Activated naive CD8-positive, alpha-beta T cell (primary cell): ENCODE results near the gene ZIC4.

Experiments used
- H3K27ac Mint-ChIP-seq: one replicate; pipeline ENCODE4 v1.8.0; 2021; ENCODE audit warnings: mixed read lengths
- H3K27me3 Mint-ChIP-seq: one replicate; pipeline ENCODE4 v1.8.0; 2021; ENCODE audit warnings: mixed read lengths
- H3K36me3 Mint-ChIP-seq: one replicate; pipeline ENCODE4 v1.8.0; 2021; ENCODE audit warnings: mixed read lengths
- H3K4me1 Mint-ChIP-seq: one replicate; pipeline ENCODE4 v1.8.0; 2021; ENCODE audit warnings: low read depth, mixed read lengths
- H3K4me3 Mint-ChIP-seq: one replicate; pipeline ENCODE4 v1.8.0; 2021; ENCODE audit warnings: mild to moderate bottlenecking, mixed read lengths
- H3K9me3 Mint-ChIP-seq: one replicate; pipeline ENCODE4 v1.8.0; 2021; ENCODE audit warnings: low read depth, mixed read lengths

ZIC4 gene

GRCh38 chr3:147392625-147392946, 13.8 kb downstream of the ZIC4 start:
- no peak overlapping the region for H3K4me3 Mint-ChIP-seq
- peaks cover 53% of the 10 kb centered on the region for H3K27me3 Mint-ChIP-seq
- peaks cover 5% of the 10 kb centered on the region for H3K36me3 Mint-ChIP-seq
- no peak overlapping the region for H3K27ac Mint-ChIP-seq
- peaks cover 6% of the 10 kb centered on the region for H3K4me1 Mint-ChIP-seq
- H3K9me3 Mint-ChIP-seq = no peaks in the 10 kb centered on the region

GRCh38 chr3:147391781-147392624, 14.3 kb downstream of the ZIC4 start:
- Mint-ChIP-seq H3K27me3 (peaks cover 57% of the 10 kb centered on the region), H3K9me3 (no peaks in the 10 kb centered on the region), H3K36me3 (peaks cover 5% of the 10 kb centered on the region), H3K4me1 (peaks cover 6% of the 10 kb centered on the region), H3K4me3 (no peak overlapping the region), H3K27ac (no peak overlapping the region)

GRCh38 chr3:147390589-147391569, 15.5 kb downstream of the ZIC4 start:
- no peak overlapping the region for H3K4me3 Mint-ChIP-seq
- H3K27ac Mint-ChIP-seq = no peak overlapping the region
- H3K4me1 Mint-ChIP-seq = peaks cover 6% of the 10 kb centered on the region

GRCh38 chr3:147389717-147390116, 16.6 kb downstream of the ZIC4 start:
- Mint-ChIP-seq H3K9me3 (no peaks in the 10 kb centered on the region), H3K4me3 (no peak overlapping the region), H3K27me3 (peaks cover 62% of the 10 kb centered on the region), H3K4me1 (peaks cover 6% of the 10 kb centered on the region), H3K27ac (no peak overlapping the region), H3K36me3 (peaks cover 3% of the 10 kb centered on the region)

More at GRCh38 chr3:147390589-147391569, 15.5 kb downstream of the ZIC4 start:
- H3K9me3 Mint-ChIP-seq = no peaks in the 10 kb centered on the region
- peaks cover 62% of the 10 kb centered on the region for H3K27me3 Mint-ChIP-seq
- peaks cover 5% of the 10 kb centered on the region for H3K36me3 Mint-ChIP-seq

- H3K4me3 Mint-ChIP-seq = no peak overlapping the region
- peaks cover 62% of the 10 kb centered on the region for H3K27me3 Mint-ChIP-seq
- H3K9me3 Mint-ChIP-seq = no peaks in the 10 kb centered on the region
- peaks cover 2% of the 10 kb centered on the region for H3K36me3 Mint-ChIP-seq
- H3K27ac Mint-ChIP-seq = no peak overlapping the region
- peaks cover 4% of the 10 kb centered on the region for H3K4me1 Mint-ChIP-seq
Observed at GRCh38 chr3:147388700-147389580, 17.4 kb downstream of the ZIC4 start.

DNA sequence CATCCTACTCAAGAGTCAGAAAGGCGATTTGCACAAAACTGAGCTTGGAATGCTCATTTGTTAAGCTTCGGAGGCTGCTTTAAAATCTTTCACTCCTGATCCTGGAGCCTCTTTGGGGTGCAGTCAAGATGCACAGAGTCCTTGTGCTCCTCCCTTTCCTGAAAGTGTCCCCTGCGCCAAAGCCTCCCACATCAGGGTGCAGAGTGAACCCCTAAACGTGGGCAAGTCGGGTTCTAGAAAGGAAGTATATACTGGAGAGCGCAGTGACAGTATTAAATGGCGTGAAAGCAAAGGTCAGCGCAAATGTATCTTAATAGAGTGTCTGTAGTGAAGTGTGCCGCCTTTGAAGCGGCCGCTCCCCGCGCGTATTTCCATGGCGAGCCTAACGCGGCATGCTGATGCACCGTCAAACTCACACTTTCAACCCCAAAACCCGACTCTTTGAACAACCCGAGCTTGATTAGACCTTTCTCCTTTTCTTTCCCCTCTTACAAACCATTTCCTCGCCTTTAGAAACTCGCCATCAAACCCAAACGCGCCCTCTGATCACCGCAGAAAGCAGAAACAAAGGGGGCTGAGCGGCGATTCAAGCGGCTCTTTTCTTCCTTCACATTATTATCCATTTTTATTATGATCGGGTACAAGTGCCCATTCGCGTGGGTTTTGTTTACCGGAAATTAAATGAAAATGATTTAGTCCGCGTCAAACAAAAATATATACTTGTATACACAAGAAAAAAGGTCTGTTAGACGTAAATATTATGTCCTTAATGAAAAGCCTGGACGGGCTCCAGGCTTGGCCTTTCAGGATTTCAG, 18.3 kb downstream of the ZIC4 start:
- no peaks in the 10 kb centered on the region for H3K9me3 Mint-ChIP-seq
- H3K4me1 Mint-ChIP-seq = peaks cover 2% of the 10 kb centered on the region
- no peak overlapping the region for H3K27ac Mint-ChIP-seq
- H3K36me3 Mint-ChIP-seq = no peaks in the 10 kb centered on the region
- H3K27me3 Mint-ChIP-seq = peaks cover 68% of the 10 kb centered on the region
- no peak overlapping the region for H3K4me3 Mint-ChIP-seq

- Mint-ChIP-seq H3K4me1 (no peaks in the 10 kb centered on the region), H3K27me3 (peaks cover 66% of the 10 kb centered on the region), H3K27ac (no peak overlapping the region), H3K4me3 (no peak overlapping the region), H3K36me3 (no peaks in the 10 kb centered on the region), H3K9me3 (no peaks in the 10 kb centered on the region)
Observed at GRCh38 chr3:147387291-147387884, 19.0 kb downstream of the ZIC4 start.

DNA sequence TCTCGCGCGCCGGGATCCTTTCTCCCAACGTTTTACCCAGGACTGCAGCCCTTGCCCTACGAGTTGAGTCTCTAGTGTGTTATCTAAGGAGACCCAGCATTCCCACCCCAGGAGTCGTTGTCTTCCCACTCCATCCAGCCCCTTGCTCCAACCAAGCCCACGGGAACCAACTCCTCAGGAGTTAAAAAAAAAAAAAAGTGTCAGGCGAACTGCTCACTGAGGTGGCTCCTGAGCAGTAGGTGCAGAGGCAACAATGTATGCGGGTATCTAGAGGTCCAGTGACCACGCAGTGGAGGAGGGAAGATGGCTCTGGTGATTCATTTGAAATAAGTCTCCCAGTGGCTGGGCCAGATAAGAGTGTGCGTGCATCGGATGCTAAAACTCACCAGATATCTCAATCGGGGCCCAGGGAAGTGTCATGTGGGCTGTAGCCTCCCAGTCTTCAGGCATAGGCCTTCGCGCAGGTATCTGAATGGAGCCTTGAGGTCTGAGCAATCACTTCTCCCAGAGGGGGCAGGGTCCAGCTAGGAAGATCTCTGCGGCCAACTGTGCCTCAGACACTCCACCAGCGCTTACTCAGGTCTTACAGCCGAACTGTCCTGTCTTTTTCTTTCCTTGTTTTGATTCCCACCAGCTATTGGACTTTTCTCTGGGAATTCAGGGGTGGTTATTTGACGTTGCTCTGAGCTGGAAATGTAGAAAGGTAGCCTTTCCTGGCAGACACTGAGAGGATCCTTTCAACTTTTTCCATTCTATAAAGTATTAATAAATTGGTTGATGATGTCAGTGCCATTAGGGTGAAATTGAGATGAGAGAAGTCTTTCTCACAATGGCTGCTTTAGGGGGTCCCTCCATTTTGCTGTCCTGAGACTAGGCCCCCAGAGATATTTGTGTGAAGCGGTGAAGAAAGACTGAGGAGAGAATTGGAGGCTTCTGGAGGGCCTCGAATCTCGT, 21.0 kb downstream of the ZIC4 start:
- Mint-ChIP-seq H3K4me1 (no peaks in the 10 kb centered on the region), H3K27me3 (peaks cover 65% of the 10 kb centered on the region), H3K27ac (no peak overlapping the region), H3K9me3 (no peaks in the 10 kb centered on the region), H3K4me3 (no peak overlapping the region), H3K36me3 (no peaks in the 10 kb centered on the region)

DNA sequence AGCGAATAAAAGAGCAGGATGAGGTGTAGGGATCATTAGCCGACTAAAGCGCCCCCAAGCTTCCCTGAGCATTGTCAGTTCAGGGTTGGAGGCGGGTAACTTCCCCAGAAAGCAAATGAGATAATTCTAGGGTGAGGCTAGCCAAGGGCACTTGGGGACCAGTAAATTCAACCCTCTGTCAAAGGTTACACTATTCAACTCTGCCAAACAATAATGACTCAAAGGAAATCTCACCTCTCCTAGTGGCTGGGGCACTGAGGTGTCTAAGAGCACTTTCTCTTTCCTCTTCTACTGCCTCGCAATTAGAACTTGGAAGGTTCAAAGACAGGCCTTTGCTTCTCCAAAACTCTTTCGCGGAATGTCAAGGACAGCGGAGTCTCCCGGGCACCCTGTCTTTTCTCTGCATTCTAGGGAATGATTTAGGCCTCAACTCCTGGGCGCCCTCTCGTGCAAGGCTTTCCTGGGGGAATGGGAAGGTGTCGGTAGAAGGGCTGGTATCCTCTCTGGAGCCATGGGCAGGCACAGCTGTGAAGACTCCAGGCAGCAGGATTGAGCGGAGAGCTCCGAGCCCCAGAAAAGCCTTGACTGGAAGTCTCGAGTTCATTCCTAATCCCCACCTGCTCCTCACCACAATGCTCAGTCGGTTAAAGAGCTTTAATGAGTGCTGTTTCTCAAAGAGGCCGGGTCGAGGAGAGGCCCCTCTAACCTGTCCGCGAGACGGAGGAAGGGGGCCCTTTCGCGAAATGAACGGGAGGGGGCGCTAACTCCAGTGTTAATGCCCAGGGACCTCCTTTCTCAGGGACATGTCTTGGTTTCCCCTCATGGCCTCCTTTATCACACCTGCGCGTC, 21.9 kb downstream of the ZIC4 start:
- H3K27me3 Mint-ChIP-seq = peaks cover 64% of the 10 kb centered on the region
- H3K36me3 Mint-ChIP-seq = no peaks in the 10 kb centered on the region
- H3K9me3 Mint-ChIP-seq = no peaks in the 10 kb centered on the region
- H3K27ac Mint-ChIP-seq = no peak overlapping the region
- H3K4me3 Mint-ChIP-seq = no peak overlapping the region
- no peaks in the 10 kb centered on the region for H3K4me1 Mint-ChIP-seq

GRCh38 chr3:147383617-147384016, 22.7 kb downstream of the ZIC4 start:
- peaks cover 63% of the 10 kb centered on the region for H3K27me3 Mint-ChIP-seq
- no peaks in the 10 kb centered on the region for H3K9me3 Mint-ChIP-seq

GRCh38 chr3:147381596-147381995, 24.7 kb downstream of the ZIC4 start:
- H3K27ac Mint-ChIP-seq = no peak overlapping the region
- H3K27me3 Mint-ChIP-seq = peaks cover 63% of the 10 kb centered on the region
- no peaks in the 10 kb centered on the region for H3K36me3 Mint-ChIP-seq
- H3K9me3 Mint-ChIP-seq = no peaks in the 10 kb centered on the region
- H3K4me1 Mint-ChIP-seq = no peaks in the 10 kb centered on the region
- H3K4me3 Mint-ChIP-seq = no peak overlapping the region

More at GRCh38 chr3:147383617-147384016, 22.7 kb downstream of the ZIC4 start:
- no peaks in the 10 kb centered on the region for H3K4me1 Mint-ChIP-seq
- H3K36me3 Mint-ChIP-seq = no peaks in the 10 kb centered on the region
- H3K27ac Mint-ChIP-seq = no peak overlapping the region
- no peak overlapping the region for H3K4me3 Mint-ChIP-seq

DNA sequence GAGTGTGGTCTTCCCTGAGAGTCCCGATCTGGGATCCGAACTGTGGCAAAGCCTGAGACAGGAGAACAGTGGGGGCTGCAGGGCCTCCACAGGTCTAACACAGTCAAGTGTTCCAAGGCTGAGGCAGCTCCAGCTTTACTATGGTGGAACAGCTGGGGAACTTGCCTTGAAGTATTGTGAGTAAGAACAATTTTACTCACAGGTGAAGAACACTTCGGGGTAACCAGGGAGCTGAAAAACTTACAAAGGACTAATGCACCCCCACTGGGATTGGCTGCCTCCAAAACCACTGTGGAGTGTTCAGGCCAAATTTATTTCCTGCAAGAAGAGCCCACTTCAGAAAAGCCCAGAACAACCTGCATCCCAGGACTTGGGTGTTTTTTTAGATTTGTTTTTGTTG, 25.4 kb downstream of the ZIC4 start:
- Mint-ChIP-seq H3K4me1 (no peaks in the 10 kb centered on the region), H3K9me3 (no peaks in the 10 kb centered on the region), H3K36me3 (no peaks in the 10 kb centered on the region), H3K4me3 (no peak overlapping the region), H3K27ac (no peak overlapping the region), H3K27me3 (peaks cover 61% of the 10 kb centered on the region)
